SU-DHL-6 (cell line): ENCODE measurements around the gene GARRE1.

ENCODE experiments used
- EZH2phosphoT487 ChIP-seq: fragments of 200-600 bp; sonication (generic), shearing (Covaris generic); conservative IDR thresholded peaks from 2 replicates; pipeline ENCODE4 v1.6.1; 2018; ENCODE audit warnings: mild to moderate bottlenecking, antibody characterized with exemption, low read length, moderate library complexity, mixed read lengths
- TF ChIP-seq, protein P1 (sequence below): fragments of 200-600 bp; sonication (generic); IDR thresholded peaks from one replicate; pipeline ENCODE4 v1.5.1; 2017; ENCODE audit warnings: antibody characterized with exemption, mild to moderate bottlenecking, low read length, moderate library complexity; ENCODE audit not compliant: insufficient read depth, poor library complexity, severe bottlenecking

DNA sequence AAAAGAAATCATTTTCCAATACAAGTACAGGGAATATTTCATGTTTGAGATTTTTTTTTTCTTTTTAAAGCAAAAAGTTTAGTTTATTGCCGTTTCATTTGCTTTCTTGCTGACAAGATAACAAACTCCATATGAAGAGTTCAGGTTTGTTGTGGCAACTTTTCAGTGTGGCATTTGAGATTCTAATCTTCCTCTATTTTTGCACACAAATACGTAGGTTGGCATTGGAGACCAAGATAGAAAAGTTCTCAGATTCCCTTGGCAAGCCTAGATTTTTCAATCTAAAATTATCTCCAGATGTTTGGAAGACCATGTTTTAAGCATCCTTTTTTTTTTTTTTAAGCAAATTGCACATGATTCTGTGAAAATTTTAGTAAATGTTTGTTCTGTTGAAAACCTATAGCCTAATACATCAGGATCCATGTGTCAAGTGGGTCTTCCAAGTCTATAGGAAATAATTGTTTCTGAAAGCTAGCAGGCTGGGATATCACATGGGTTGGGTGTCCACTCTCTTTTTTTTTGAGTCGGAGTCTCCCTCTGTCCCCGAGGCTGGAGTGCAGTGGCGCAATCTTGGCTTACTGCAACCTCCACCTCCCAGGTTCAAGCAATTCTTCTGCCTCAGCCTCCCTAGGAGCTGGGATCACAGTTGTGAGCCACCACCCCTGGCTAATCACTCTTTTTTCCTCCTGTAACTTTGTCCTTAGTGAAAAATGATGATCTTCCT lies 2.6 kb downstream of the GARRE1 start:
- TF ChIP-seq, protein P1, sequence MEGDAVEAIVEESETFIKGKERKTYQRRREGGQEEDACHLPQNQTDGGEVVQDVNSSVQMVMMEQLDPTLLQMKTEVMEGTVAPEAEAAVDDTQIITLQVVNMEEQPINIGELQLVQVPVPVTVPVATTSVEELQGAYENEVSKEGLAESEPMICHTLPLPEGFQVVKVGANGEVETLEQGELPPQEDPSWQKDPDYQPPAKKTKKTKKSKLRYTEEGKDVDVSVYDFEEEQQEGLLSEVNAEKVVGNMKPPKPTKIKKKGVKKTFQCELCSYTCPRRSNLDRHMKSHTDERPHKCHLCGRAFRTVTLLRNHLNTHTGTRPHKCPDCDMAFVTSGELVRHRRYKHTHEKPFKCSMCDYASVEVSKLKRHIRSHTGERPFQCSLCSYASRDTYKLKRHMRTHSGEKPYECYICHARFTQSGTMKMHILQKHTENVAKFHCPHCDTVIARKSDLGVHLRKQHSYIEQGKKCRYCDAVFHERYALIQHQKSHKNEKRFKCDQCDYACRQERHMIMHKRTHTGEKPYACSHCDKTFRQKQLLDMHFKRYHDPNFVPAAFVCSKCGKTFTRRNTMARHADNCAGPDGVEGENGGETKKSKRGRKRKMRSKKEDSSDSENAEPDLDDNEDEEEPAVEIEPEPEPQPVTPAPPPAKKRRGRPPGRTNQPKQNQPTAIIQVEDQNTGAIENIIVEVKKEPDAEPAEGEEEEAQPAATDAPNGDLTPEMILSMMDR = no peak
- no peak for TF ChIP-seq EZH2phosphoT487
